HG03097 (cell line): ENCODE results near the gene VWA7.

Source experiments
- ATAC-seq: cut with Tn5 transposase; IDR thresholded peaks from one replicate; pipeline ENCODE4 v1.9.1; 2021; ENCODE audit not compliant: unreplicated experiment, low FRiP score

The VWA7 gene

DNA sequence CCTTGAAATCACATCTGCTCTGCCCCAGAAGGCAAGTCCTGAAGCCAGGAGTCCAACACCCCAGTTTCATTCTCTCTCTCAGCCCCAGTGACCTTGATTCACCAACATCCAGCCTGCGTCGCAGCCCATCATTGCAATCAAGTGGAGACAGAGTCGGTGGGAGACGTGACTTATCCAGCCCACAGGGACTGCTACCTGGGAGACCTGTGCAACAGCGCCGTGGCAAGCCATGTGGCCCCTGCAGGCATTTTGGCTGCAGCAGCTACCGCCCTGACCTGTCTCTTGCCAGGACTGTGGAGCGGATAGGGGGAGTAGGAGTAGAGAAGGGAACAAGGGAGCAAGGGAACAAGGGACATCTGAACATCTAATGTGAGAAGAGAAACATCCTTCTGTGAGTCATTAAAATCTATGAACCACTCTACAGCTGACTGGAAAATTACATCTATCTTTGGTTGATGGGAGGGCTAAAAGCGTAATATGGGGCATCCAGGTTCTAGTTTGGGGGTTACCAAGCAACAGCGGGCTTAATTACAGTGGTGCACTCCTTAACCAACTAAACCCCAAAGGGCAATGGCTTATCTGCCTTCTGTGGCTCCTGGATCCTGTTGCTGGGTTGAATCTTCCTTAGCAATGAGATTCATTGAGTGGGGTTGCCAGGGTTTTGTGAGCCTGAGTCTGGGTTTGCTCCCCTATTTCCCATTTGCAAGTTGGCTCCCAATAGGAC, 59.5 kb downstream of the VWA7 start:
- ATAC-seq, result no peak
